ENCODE results near the gene TRMT13.

GRCh38 chr1:100145116-100145515, 12.2 kb downstream of the TRMT13 start:
- TF ChIP-seq POLR2A (IDR thresholded peaks at IDR 0.05) (no peak), CTCF (IDR thresholded peaks at IDR 0.05) (no peak)

Measured in uterus (tissue), 2 donors.